HEK293 (cell line): ENCODE results near the gene FOXO1.

Experiments
- ATF2 ChIP-seq: fragments of 450-650 bp; formaldehyde crosslinking; IDR thresholded peaks from 2 replicates; pipeline ENCODE4 v1.5.1; 2016; ENCODE audit warnings: missing biosample characterization, missing genetic modification characterization, low read depth
- FEZF1 ChIP-seq: fragments of 450-650 bp; formaldehyde crosslinking; IDR thresholded peaks from 2 replicates; pipeline ENCODE4 v1.5.1; 2016; ENCODE audit warnings: missing biosample characterization, missing genetic modification characterization
- OSR2 ChIP-seq: fragments of 450-650 bp; formaldehyde crosslinking; IDR thresholded peaks from 2 replicates; pipeline ENCODE4 v1.5.1; 2016; ENCODE audit warnings: missing biosample characterization, missing genetic modification characterization
- PRDM1 ChIP-seq: fragments of 450-650 bp; formaldehyde crosslinking; IDR thresholded peaks from 2 replicates; pipeline ENCODE4; 2016; ENCODE audit warnings: missing biosample characterization, missing genetic modification characterization
- PRDM6 ChIP-seq: fragments of 450-650 bp; formaldehyde crosslinking; IDR thresholded peaks from 2 replicates; pipeline ENCODE4 v1.5.1; 2017; ENCODE audit warnings: missing biosample characterization, missing genetic modification characterization
- RBAK ChIP-seq: fragments of 450-650 bp; formaldehyde crosslinking; IDR thresholded peaks from 2 replicates; pipeline ENCODE4 v1.5.1; 2016; ENCODE audit warnings: missing biosample characterization, missing genetic modification characterization
- SCRT2 ChIP-seq: fragments of 450-650 bp; formaldehyde crosslinking; IDR thresholded peaks from 2 replicates; pipeline ENCODE4 v1.5.1; 2016; ENCODE audit warnings: missing biosample characterization, missing genetic modification characterization
- SP7 ChIP-seq: fragments of 450-650 bp; formaldehyde crosslinking; IDR thresholded peaks from 2 replicates; pipeline ENCODE4 v1.5.1; 2016; ENCODE audit warnings: missing biosample characterization, missing genetic modification characterization
- ZBTB44 ChIP-seq: fragments of 450-650 bp; IDR thresholded peaks from 2 replicates; pipeline ENCODE4 v1.5.1; 2018; ENCODE audit warnings: missing biosample characterization, mild to moderate bottlenecking, missing genetic modification characterization
- ZEB2 ChIP-seq: fragments of 450-650 bp; formaldehyde crosslinking; IDR thresholded peaks from 2 replicates; pipeline ENCODE4 v1.5.1; 2016; ENCODE audit warnings: missing biosample characterization, missing genetic modification characterization
- ZFP37 ChIP-seq: fragments of 450-650 bp; formaldehyde crosslinking; IDR thresholded peaks from 2 replicates; pipeline ENCODE4 v1.5.1; 2016; ENCODE audit warnings: missing biosample characterization, missing genetic modification characterization
- ZFP69B ChIP-seq: fragments of 450-650 bp; formaldehyde crosslinking; IDR thresholded peaks from 2 replicates; pipeline ENCODE4 v1.5.1; 2016; ENCODE audit warnings: missing biosample characterization, missing genetic modification characterization
- ZNF148 ChIP-seq: fragments of 450-650 bp; formaldehyde crosslinking; IDR thresholded peaks from 2 replicates; pipeline ENCODE4 v1.5.0; 2017; ENCODE audit warnings: missing biosample characterization, missing genetic modification characterization, borderline replicate concordance
- ZNF184 ChIP-seq: fragments of 450-650 bp; IDR thresholded peaks from 2 replicates; pipeline ENCODE4 v1.5.1; 2018; ENCODE audit warnings: missing biosample characterization, mild to moderate bottlenecking, missing genetic modification characterization
- ZNF335 ChIP-seq: fragments of 450-650 bp; formaldehyde crosslinking; conservative IDR thresholded peaks from 2 replicates; pipeline ENCODE4 v1.5.1; 2016; ENCODE audit warnings: missing biosample characterization, missing genetic modification characterization
- ZNF394 ChIP-seq: fragments of 450-650 bp; formaldehyde crosslinking; IDR thresholded peaks from 2 replicates; pipeline ENCODE4 v1.5.1; 2016; ENCODE audit warnings: missing biosample characterization, missing genetic modification characterization, mild to moderate bottlenecking, moderate library complexity, borderline replicate concordance
- ZNF473 ChIP-seq: fragments of 450-650 bp; formaldehyde crosslinking; IDR thresholded peaks from 2 replicates; pipeline ENCODE4 v1.5.1; 2017; ENCODE audit warnings: missing biosample characterization, missing genetic modification characterization
- ZNF501 ChIP-seq: fragments of 450-650 bp; formaldehyde crosslinking; IDR thresholded peaks from 2 replicates; pipeline ENCODE4 v1.5.1; 2016; ENCODE audit warnings: missing biosample characterization, missing genetic modification characterization
- ZNF548 ChIP-seq: fragments of 450-650 bp; formaldehyde crosslinking; IDR thresholded peaks from 2 replicates; pipeline ENCODE4 v1.5.1; 2016; ENCODE audit warnings: missing biosample characterization, missing genetic modification characterization
- ZNF776 ChIP-seq: fragments of 450-650 bp; formaldehyde crosslinking; IDR thresholded peaks from 2 replicates; pipeline ENCODE4 v1.5.0; 2017; ENCODE audit warnings: missing biosample characterization, missing genetic modification characterization, borderline replicate concordance
- ZNF777 ChIP-seq: fragments of 450-650 bp; formaldehyde crosslinking; IDR thresholded peaks from 2 replicates; pipeline ENCODE4 v1.5.1; 2017; ENCODE audit warnings: missing biosample characterization, missing genetic modification characterization, borderline replicate concordance
- ZNF791 ChIP-seq: fragments of 450-650 bp; formaldehyde crosslinking; IDR thresholded peaks from 2 replicates; pipeline ENCODE4 v1.5.1; 2016; ENCODE audit warnings: missing biosample characterization, missing genetic modification characterization
- ZNF843 ChIP-seq: fragments of 450-650 bp; formaldehyde crosslinking; IDR thresholded peaks from 2 replicates; pipeline ENCODE4 v1.5.1; 2016; ENCODE audit warnings: missing biosample characterization, missing genetic modification characterization
- TF ChIP-seq, protein P1 (sequence below): fragments of 450-650 bp; formaldehyde crosslinking; IDR thresholded peaks from 2 replicates; pipeline ENCODE4 v1.5.1; 2017; ENCODE audit warnings: missing biosample characterization, missing genetic modification characterization
- TF ChIP-seq, protein P2 (sequence below): fragments of 450-650 bp; formaldehyde crosslinking; IDR thresholded peaks from 2 replicates; pipeline ENCODE4 v1.5.1; 2016; ENCODE audit warnings: missing biosample characterization, missing genetic modification characterization

Gene FOXO1

GRCh38 chr13:40671956-40672764, 5.7 kb upstream of the FOXO1 start (continued):
- no peak for TF ChIP-seq ATF2 (tag by site-specific recombination)
- TF ChIP-seq, protein P1, sequence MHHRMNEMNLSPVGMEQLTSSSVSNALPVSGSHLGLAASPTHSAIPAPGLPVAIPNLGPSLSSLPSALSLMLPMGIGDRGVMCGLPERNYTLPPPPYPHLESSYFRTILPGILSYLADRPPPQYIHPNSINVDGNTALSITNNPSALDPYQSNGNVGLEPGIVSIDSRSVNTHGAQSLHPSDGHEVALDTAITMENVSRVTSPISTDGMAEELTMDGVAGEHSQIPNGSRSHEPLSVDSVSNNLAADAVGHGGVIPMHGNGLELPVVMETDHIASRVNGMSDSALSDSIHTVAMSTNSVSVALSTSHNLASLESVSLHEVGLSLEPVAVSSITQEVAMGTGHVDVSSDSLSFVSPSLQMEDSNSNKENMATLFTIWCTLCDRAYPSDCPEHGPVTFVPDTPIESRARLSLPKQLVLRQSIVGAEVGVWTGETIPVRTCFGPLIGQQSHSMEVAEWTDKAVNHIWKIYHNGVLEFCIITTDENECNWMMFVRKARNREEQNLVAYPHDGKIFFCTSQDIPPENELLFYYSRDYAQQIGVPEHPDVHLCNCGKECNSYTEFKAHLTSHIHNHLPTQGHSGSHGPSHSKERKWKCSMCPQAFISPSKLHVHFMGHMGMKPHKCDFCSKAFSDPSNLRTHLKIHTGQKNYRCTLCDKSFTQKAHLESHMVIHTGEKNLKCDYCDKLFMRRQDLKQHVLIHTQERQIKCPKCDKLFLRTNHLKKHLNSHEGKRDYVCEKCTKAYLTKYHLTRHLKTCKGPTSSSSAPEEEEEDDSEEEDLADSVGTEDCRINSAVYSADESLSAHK (tag by site-specific recombination): peak; percentile 28; the same call in 1 of the 2 replicates
- peak; percentile 80 for TF ChIP-seq ZFP69B (tag by site-specific recombination)
- TF ChIP-seq ZNF501 (tag by site-specific recombination): 0 out of 2 replicates have a peak, but pooled peaks have one; percentile 28
- no peak for TF ChIP-seq ZNF148 (tag by site-specific recombination)
- 0 out of 2 replicates have a peak, but pooled peaks have one; percentile 28 for TF ChIP-seq FEZF1 (tag by site-specific recombination)
- peak; percentile 21; the same call in 1 of the 2 replicates for TF ChIP-seq SCRT2 (tag by site-specific recombination)
- peak; percentile 98 for TF ChIP-seq SP7 (tag by site-specific recombination)
- no peak for TF ChIP-seq ZNF777
- TF ChIP-seq ZBTB44 (tag by site-specific recombination): 0 out of 2 replicates have a peak, but pooled peaks have one; percentile 9
- TF ChIP-seq ZNF776: no peak
- peak; percentile 40; the same call in 1 of the 2 replicates for TF ChIP-seq PRDM1 (tag by site-specific recombination)
- 0 out of 2 replicates have a peak, but pooled peaks have one; percentile 58 for TF ChIP-seq ZNF843 (tag by site-specific recombination)
- peak; percentile 49; the same call in 1 of the 2 replicates for TF ChIP-seq ZNF394 (tag by site-specific recombination)
- TF ChIP-seq ZEB2 (tag by site-specific recombination): peak; percentile 72
- TF ChIP-seq ZNF548 (tag by site-specific recombination): no peak
- no peak for TF ChIP-seq ZNF791
- no peak for TF ChIP-seq ZNF473 (tag by site-specific recombination)
- peak; percentile 94 for TF ChIP-seq PRDM6 (tag by site-specific recombination)
- peak; percentile 79; the same call in 1 of the 2 replicates for TF ChIP-seq ZNF184 (tag by site-specific recombination)
- 0 out of 2 replicates have a peak, but pooled peaks have one; percentile 18 for TF ChIP-seq ZFP37 (tag by site-specific recombination)
- no peak for TF ChIP-seq RBAK (tag by site-specific recombination)
- TF ChIP-seq, protein P2, sequence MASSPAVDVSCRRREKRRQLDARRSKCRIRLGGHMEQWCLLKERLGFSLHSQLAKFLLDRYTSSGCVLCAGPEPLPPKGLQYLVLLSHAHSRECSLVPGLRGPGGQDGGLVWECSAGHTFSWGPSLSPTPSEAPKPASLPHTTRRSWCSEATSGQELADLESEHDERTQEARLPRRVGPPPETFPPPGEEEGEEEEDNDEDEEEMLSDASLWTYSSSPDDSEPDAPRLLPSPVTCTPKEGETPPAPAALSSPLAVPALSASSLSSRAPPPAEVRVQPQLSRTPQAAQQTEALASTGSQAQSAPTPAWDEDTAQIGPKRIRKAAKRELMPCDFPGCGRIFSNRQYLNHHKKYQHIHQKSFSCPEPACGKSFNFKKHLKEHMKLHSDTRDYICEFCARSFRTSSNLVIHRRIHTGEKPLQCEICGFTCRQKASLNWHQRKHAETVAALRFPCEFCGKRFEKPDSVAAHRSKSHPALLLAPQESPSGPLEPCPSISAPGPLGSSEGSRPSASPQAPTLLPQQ (tag by site-specific recombination): peak; percentile 72
- TF ChIP-seq ZNF335: 0 out of 2 replicates have a peak, but pooled peaks have one; percentile 16
- peak; percentile 93 for TF ChIP-seq OSR2
